Measurements from ENCODE around the gene OR5AL1.
"Not testable (repeated sequence)": the region's sequence is repeated elsewhere in the genome, so short reads cannot be mapped to it uniquely, and the experiment has no call there.

Gene OR5AL1

DNA sequence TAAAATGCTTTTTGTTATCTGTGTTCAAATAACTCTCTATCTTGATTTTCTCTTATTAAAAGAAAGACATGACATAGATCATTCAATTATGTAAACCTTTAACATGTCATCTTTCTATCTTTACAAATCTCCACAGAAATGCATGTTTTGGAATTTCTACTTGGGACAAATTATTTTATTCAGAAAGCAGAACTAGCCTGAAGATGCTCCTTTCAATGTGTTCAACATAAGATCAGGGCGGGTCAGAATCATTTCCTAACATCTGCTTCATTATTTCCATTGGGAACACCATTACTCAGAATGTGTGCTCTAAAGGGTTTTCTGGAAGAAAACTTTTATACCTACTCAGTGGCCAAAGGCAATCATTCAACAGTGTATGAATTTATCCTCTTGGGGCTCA, at the start of gene OR5AL1:
TSS of gene OR5AL1 (plus strand) at position 301 of the 400 bp plus-strand sequence.
- no peak for DNase-seq (ENCODE audit: low read depth in 2 of 3, low spot score in 1 of 3)

DNA sequence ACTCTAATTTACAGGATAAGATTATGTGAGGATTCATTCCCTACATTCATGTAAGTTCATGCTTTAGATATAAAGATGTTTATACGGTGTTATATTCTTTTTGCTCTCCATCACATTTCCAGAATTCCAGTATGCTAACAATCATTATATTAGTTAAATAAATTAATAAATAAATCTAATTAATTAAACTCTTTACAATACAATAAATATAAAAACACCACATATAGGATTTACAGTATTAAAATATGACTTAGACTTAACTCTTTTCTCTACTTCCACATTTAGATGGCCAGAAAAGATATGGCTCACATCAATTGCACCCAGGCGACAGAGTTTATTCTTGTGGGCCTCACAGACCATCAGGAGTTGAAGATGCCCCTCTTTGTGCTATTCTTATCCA, 37.2 kb upstream of the OR5AL1 start, which contains the start of gene OR8U1:
TSS of gene OR8U1 (plus strand) at position 301 of the 400 bp plus-strand sequence. CDS start at position 301, 0 bp downstream.
- no peak for DNase-seq (ENCODE audit: low read depth in 2 of 3, low spot score in 1 of 3)

DNA sequence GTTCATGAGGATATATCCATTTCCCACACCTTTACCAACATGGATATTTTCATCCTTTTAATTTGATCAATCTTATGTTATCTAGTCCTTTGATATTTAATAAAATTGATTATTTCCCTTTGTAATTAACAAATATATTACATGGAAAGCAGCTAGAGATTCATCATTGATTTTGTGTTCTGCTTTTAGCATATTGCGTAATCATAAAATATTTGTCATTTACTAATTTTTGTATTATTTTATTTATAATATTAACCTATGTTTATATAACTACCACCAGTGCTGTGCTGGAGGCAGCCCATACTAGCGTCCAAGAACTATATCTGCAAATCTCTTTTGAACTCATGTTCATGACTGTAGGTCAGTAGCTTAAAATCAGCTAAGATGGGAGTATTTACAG, 32.4 kb upstream of the OR5AL1 start:
- DNase-seq (ENCODE audit: low read depth in 2 of 3, low spot score in 1 of 3): no peak

GRCh38 chr11:56394381-56394780, 18.1 kb upstream of the OR5AL1 start:
- no peak for DNase-seq (ENCODE audit: low read depth in 2 of 3, low spot score in 1 of 3)

DNA sequence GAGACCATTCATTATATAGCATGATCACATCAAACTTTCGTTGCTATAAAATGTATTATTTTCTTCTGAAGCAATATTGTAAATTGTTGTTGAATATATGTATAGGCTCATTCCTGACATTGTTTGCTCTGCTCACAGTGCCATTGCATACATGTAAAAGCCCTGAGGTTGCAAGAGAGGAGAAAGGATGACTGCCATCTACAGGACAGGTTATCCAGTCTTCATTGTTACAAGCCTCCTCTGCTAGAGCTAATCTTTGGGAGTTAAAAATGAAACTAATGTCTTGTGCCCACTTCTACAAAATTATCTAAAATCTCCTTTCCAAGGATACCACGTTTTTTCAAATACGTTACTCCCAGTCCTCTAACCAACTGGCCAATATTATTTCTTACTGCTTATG, 16.4 kb upstream of the OR5AL1 start:
- DNase-seq (ENCODE audit: low read depth in 2 of 3, low spot score in 1 of 3): no peak

- not testable (repeated sequence) for DNase-seq (ENCODE audit: low read depth in 2 of 3, low spot score in 1 of 3)
These were observed 10.5 kb upstream of the OR5AL1 start for GRCh38 chr11:56401858-56402461.

- DNase-seq (ENCODE audit: low read depth in 2 of 3, low spot score in 1 of 3): no peak
These were observed 8.1 kb upstream of the OR5AL1 start for GRCh38 chr11:56404393-56404792.

DNA sequence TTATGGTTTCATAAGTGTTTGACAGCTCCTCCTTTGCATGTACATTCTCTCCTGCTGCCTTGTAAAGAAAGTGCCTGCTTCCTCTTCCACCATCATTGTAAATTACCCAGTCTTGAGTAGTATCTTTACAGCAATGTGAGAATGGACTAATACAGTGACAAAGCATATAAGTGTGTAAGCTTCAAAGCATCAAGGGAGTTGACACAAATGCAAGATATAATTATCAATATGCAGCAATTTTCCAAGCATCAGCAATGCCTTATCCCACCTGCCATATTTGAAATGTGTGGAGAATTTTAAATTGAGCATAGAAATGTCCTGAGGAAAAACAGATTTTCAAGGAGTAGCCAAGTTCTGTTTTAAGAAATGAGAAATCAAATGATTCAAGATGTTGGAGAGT, 1.7 kb upstream of the OR5AL1 start:
- DNase-seq (ENCODE audit: low read depth in 2 of 3, low spot score in 1 of 3): no peak

GRCh38 chr11:56453521-56453920, 41.0 kb downstream of the OR5AL1 start:
- DNase-seq (ENCODE audit: low read depth in 2 of 3, low spot score in 1 of 3): no peak

DNA sequence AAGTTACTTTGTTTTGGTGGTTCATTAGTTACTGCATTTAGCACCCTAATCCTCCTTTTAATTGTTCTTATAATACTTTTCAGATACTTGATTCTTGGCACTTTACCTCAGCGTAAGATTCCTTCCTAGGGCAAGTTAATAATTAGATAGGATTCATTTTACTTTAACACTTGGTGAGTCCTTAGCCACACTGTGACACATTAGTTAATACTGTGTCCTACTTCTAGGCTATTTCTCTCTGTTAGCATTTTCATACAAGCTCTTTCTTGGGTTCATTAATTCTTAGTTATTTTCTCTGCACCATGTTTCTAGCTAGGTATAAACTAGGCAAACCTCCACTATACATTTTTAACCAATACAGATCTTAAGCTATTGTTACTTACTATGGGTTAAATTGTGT, 44.6 kb downstream of the OR5AL1 start:
- no peak for DNase-seq (ENCODE audit: low read depth in 2 of 3, low spot score in 1 of 3)

Data from stimulated activated CD4-positive, alpha-beta T cell treated with anti-CD3 and anti-CD28 coated beads, Interleukin-12 subunit alpha, Interleukin-12 subunit beta, amount 100 ng/mL, for 48 hours (primary cell).